Suprapubic skin (tissue), 3 donors: ENCODE measurements around the gene SLC39A7.
A peak's percentile ranks its signal among the peaks of the same experiment; 100 is the strongest.

ENCODE experiments used
- EP300 ChIP-seq: sonication (generic); formaldehyde crosslinking; IDR thresholded peaks from one replicate; pipeline ENCODE4 v1.6.1; 2017; ENCODE audit warnings: antibody characterized with exemption
- TF ChIP-seq, protein P1 (sequence below), 2 donors: fragments of 200-600 bp in 1 of 2; fragments of 450-650 bp in 1 of 2; sonication (generic) in 1 of 2; IDR thresholded peaks; one replicate each; pipeline ENCODE4 v1.5.1; 2016 to 2019; ENCODE audit warnings: antibody characterized with exemption in 2 of 2, mild to moderate bottlenecking in 1 of 2, moderate library complexity in 1 of 2

DNA sequence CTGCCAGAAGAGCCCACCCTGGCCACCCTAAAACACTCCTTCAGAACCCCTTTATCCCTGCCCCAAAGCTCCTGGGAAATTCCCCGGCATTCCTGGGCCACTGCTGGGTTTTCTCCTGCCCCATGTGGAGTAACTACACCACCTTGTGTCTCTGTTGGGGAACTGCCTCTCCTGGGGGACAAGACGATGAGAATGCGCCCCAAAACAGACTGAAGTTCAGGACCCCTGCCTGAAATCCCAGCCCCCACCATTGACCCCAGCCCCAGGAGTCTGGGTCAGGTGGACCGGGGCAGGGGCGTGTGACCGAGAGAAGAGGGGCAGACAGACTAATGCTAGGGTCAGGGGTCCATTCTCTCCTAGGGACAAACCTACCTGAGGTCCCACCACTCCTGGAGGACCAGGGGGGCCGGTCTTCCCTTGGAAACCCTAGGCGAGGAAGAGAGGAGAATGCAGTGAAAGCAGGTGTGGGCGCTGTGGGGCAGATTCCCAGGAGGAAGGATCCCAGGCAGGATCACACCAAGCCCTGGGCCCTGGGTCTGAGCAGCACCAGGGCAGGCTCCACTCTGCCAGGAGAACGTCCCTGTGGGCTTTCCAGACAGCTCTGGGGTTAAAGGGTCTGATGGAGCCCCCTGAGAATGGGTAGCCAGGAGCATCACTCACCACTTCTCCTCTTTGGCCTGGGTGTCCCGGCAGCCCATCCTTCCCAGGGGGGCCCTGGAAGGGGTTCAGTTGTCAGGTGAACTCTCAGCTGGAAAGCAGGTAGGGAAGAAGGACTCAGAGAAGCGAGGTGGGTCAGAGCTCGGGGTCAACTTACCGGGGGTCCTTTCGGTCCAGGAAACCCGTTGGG is 27.8 kb upstream of the SLC39A7 start:
- TF ChIP-seq EP300, result no peak
- TF ChIP-seq, protein P1, sequence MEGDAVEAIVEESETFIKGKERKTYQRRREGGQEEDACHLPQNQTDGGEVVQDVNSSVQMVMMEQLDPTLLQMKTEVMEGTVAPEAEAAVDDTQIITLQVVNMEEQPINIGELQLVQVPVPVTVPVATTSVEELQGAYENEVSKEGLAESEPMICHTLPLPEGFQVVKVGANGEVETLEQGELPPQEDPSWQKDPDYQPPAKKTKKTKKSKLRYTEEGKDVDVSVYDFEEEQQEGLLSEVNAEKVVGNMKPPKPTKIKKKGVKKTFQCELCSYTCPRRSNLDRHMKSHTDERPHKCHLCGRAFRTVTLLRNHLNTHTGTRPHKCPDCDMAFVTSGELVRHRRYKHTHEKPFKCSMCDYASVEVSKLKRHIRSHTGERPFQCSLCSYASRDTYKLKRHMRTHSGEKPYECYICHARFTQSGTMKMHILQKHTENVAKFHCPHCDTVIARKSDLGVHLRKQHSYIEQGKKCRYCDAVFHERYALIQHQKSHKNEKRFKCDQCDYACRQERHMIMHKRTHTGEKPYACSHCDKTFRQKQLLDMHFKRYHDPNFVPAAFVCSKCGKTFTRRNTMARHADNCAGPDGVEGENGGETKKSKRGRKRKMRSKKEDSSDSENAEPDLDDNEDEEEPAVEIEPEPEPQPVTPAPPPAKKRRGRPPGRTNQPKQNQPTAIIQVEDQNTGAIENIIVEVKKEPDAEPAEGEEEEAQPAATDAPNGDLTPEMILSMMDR (IDR thresholded peaks at IDR 0.05), result peak; percentile 40 to 62
